Stimulated activated naive CD8-positive, alpha-beta T cell treated with anti-CD3 and anti-CD28 coated beads, Interleukin-15, amount 100 ng/mL, for 72 hours (primary cell): Measurements from ENCODE around the gene EVI5.
A peak's percentile ranks its signal among the peaks of the same experiment; 100 is the strongest.
"Not testable (repeated sequence)": the region's sequence is repeated elsewhere in the genome, so short reads cannot be mapped to it uniquely, and the experiment has no call there.

Experiments
- ATAC-seq: fragments of 150-1000 bp; cut with Tn5 transposase; 2 replicates; pipeline ENCODE4 v1.10.0; 2021; ENCODE audit warnings: mild to moderate bottlenecking, moderate library complexity
- DNase-seq, 2 donors: peaks; one replicate each; pipeline ENCODE4 v3.0.0; 2021 to 2022
- H3K27ac Mint-ChIP-seq, 2 donors: one replicate each; pipeline ENCODE4 v1.8.0; 2022; ENCODE audit warnings: mild to moderate bottlenecking in 2 of 2, mixed read lengths in 2 of 2, moderate library complexity in 2 of 2
- H3K27me3 Mint-ChIP-seq: one replicate; pipeline ENCODE4 v1.8.0; 2022; ENCODE audit warnings: mixed read lengths
- H3K4me1 Mint-ChIP-seq: one replicate; pipeline ENCODE4 v1.8.0; 2022; ENCODE audit warnings: mild to moderate bottlenecking, mixed read lengths
- H3K4me3 Mint-ChIP-seq, 2 donors: one replicate each; pipeline ENCODE4 v1.8.0; 2022; ENCODE audit warnings: mild to moderate bottlenecking in 2 of 2, mixed read lengths in 2 of 2, moderate library complexity in 1 of 2
- H3K9me3 Mint-ChIP-seq, 2 donors: one replicate each; pipeline ENCODE4 v1.8.0; 2022; ENCODE audit warnings: mixed read lengths in 2 of 2

The EVI5 gene

GRCh38 chr1:92768915-92769314, 16.0 kb downstream of the EVI5 start:
- Mint-ChIP-seq H3K4me1 (no peaks in the 10 kb centered on the region), H3K9me3 (peaks cover 0 to 4% of the 10 kb centered on the region in 2 donors), H3K27me3 (peaks cover 13% of the 10 kb centered on the region), H3K27ac (no peak overlapping the region), H3K4me3 (no peak overlapping the region)
- no peak for DNase-seq
- no peak for ATAC-seq

- Mint-ChIP-seq H3K27me3 (peaks cover 13% of the 10 kb centered on the region), H3K4me3 (no peak overlapping the region), H3K9me3 (peaks cover 0 to 4% of the 10 kb centered on the region in 2 donors), H3K27ac (no peak overlapping the region), H3K4me1 (no peaks in the 10 kb centered on the region)
- DNase-seq (no peak), ATAC-seq (no peak)
These were observed 16.6 kb downstream of the EVI5 start for GRCh38 chr1:92768296-92768695.

GRCh38 chr1:92764116-92764515, 20.8 kb downstream of the EVI5 start:
- no peak for ATAC-seq
- no peaks in the 10 kb centered on the region for H3K4me1 Mint-ChIP-seq
- DNase-seq, result no peak
- H3K4me3 Mint-ChIP-seq, result no peak overlapping the region
- H3K27ac Mint-ChIP-seq, result no peak overlapping the region
- peaks cover 5% of the 10 kb centered on the region for H3K27me3 Mint-ChIP-seq
- peaks cover 0 to 4% of the 10 kb centered on the region in 2 donors for H3K9me3 Mint-ChIP-seq

- H3K4me1 Mint-ChIP-seq, result no peaks in the 10 kb centered on the region
- no peak overlapping the region for H3K27ac Mint-ChIP-seq
- ATAC-seq (no peak), DNase-seq (no peak)
- H3K27me3 Mint-ChIP-seq, result peaks cover 5% of the 10 kb centered on the region
- H3K4me3 Mint-ChIP-seq, result no peak overlapping the region
- no peaks in the 10 kb centered on the region for H3K9me3 Mint-ChIP-seq
These were observed 22.6 kb downstream of the EVI5 start for GRCh38 chr1:92762355-92762754.

- Mint-ChIP-seq H3K9me3 (no peaks in the 10 kb centered on the region), H3K27ac (no peak overlapping the region), H3K27me3 (peaks cover 4% of the 10 kb centered on the region), H3K4me1 (no peaks in the 10 kb centered on the region), H3K4me3 (no peak overlapping the region)
- no peak for ATAC-seq
- no peak for DNase-seq
These were observed 25.5 kb downstream of the EVI5 start for GRCh38 chr1:92759361-92759760.

GRCh38 chr1:92756537-92756936, 28.4 kb downstream of the EVI5 start:
- Mint-ChIP-seq H3K9me3 (no peaks in the 10 kb centered on the region), H3K4me1 (no peaks in the 10 kb centered on the region), H3K4me3 (no peak overlapping the region), H3K27me3 (no peaks in the 10 kb centered on the region), H3K27ac (no peak overlapping the region)
- DNase-seq, result no peak
- no peak for ATAC-seq

- DNase-seq (no peak), ATAC-seq (no peak)
These were observed 29.1 kb downstream of the EVI5 start for GRCh38 chr1:92755541-92756461.

GRCh38 chr1:92754719-92755050, 30.2 kb downstream of the EVI5 start:
- ATAC-seq (no peak), DNase-seq (no peak)
- Mint-ChIP-seq H3K27ac (no peak overlapping the region), H3K4me1 (no peaks in the 10 kb centered on the region), H3K27me3 (no peaks in the 10 kb centered on the region), H3K4me3 (no peak overlapping the region), H3K9me3 (no peaks in the 10 kb centered on the region)

More at GRCh38 chr1:92755541-92756461, 29.1 kb downstream of the EVI5 start:
- Mint-ChIP-seq H3K27me3 (no peaks in the 10 kb centered on the region), H3K4me1 (no peaks in the 10 kb centered on the region), H3K9me3 (no peaks in the 10 kb centered on the region), H3K27ac (no peak overlapping the region), H3K4me3 (no peak overlapping the region)

- ATAC-seq, result no peak
- Mint-ChIP-seq H3K27ac (no peak overlapping the region), H3K27me3 (no peaks in the 10 kb centered on the region), H3K4me3 (no peak overlapping the region), H3K9me3 (no peaks in the 10 kb centered on the region), H3K4me1 (no peaks in the 10 kb centered on the region)
- no peak for DNase-seq
These were observed 30.7 kb downstream of the EVI5 start for GRCh38 chr1:92754000-92754718.

- Mint-ChIP-seq H3K9me3 (no peaks in the 10 kb centered on the region), H3K4me1 (no peaks in the 10 kb centered on the region), H3K27me3 (no peaks in the 10 kb centered on the region), H3K27ac (no peak overlapping the region), H3K4me3 (no peak overlapping the region)
- DNase-seq (no peak), ATAC-seq (no peak)
These were observed 32.2 kb downstream of the EVI5 start for GRCh38 chr1:92752719-92753118.

- Mint-ChIP-seq H3K27ac (no peak overlapping the region), H3K4me1 (no peaks in the 10 kb centered on the region), H3K9me3 (no peaks in the 10 kb centered on the region), H3K4me3 (no peak overlapping the region), H3K27me3 (no peaks in the 10 kb centered on the region)
- peak; percentile 17 to 38 for DNase-seq
- peak; percentile 67 for ATAC-seq
These were observed 35.8 kb downstream of the EVI5 start for GRCh38 chr1:92749024-92749634.

GRCh38 chr1:92748138-92748537, 36.8 kb downstream of the EVI5 start:
- peak overlapping the region in 1 of 2 donors; percentile 43 for H3K27ac Mint-ChIP-seq

GRCh38 chr1:92747735-92748134, 37.2 kb downstream of the EVI5 start:
- Mint-ChIP-seq H3K27me3 (no peaks in the 10 kb centered on the region), H3K4me1 (no peaks in the 10 kb centered on the region), H3K27ac (no peak overlapping the region), H3K4me3 (no peak overlapping the region), H3K9me3 (no peaks in the 10 kb centered on the region)
- no peak for ATAC-seq
- no peak for DNase-seq

More at GRCh38 chr1:92748138-92748537, 36.8 kb downstream of the EVI5 start:
- Mint-ChIP-seq H3K9me3 (no peaks in the 10 kb centered on the region), H3K4me1 (no peaks in the 10 kb centered on the region), H3K4me3 (no peak overlapping the region), H3K27me3 (no peaks in the 10 kb centered on the region)
- DNase-seq (no peak), ATAC-seq (no peak)

- not testable (repeated sequence) for H3K9me3 Mint-ChIP-seq, DNase-seq, H3K27me3 Mint-ChIP-seq, H3K4me1 Mint-ChIP-seq, H3K27ac Mint-ChIP-seq, ATAC-seq, H3K4me3 Mint-ChIP-seq
These were observed 38.7 kb downstream of the EVI5 start for GRCh38 chr1:92746255-92746654.

- no peaks in the 10 kb centered on the region for H3K4me1 Mint-ChIP-seq
These were observed 41.7 kb downstream of the EVI5 start for GRCh38 chr1:92743221-92743620.

More at GRCh38 chr1:92743221-92743620, 41.7 kb downstream of the EVI5 start:
- Mint-ChIP-seq H3K9me3 (no peaks in the 10 kb centered on the region), H3K27me3 (no peaks in the 10 kb centered on the region), H3K27ac (no peak overlapping the region), H3K4me3 (no peak overlapping the region)
- DNase-seq (no peak), ATAC-seq (no peak)
